ENCODE data around the gene RIPK1.
"Not testable (repeated sequence)": the region's sequence is repeated elsewhere in the genome, so short reads cannot be mapped to it uniquely, and the experiment has no call there.

The RIPK1 gene

GRCh38 chr6:3058957-3059356 is 9.3 kb upstream of the RIPK1 start:
- no CpG with 5 or more reads among the region's 2 CpGs for WGBS (ENCODE audit: extremely low coverage, insufficient coverage, low lambda C conversion rate)
- Histone ChIP-seq H2BK15ac (replicated peaks; ENCODE audit: low read depth) (no peak overlapping the region), H2BK120ac (ENCODE audit: low read depth, low read length) (no peak overlapping the region), H3K4me1 (ENCODE audit: control insufficient read depth, low read depth, low read length) (no peaks in the 10 kb centered on the region), H3K9ac (ENCODE audit: low read length) (no peak overlapping the region), H3K27me3 (ENCODE audit: insufficient read depth, low read length, poor library complexity) (no peaks in the 10 kb centered on the region), H3K79me1 (ENCODE audit: low read length) (no peaks in the 10 kb centered on the region), H3K56ac (ENCODE audit: low read length) (no peak overlapping the region), H4K8ac (ENCODE audit: low read depth, low read length) (no peak overlapping the region), H3K79me2 (ENCODE audit: control insufficient read depth, insufficient read depth, low read length) (no peaks in the 10 kb centered on the region), H3K27ac (ENCODE audit: low read depth, low read length) (no peak overlapping the region), H3K4ac (ENCODE audit: low read depth, low read length) (no peak overlapping the region), H2AK5ac (ENCODE audit: low read length) (no peak overlapping the region), H4K5ac (ENCODE audit: low read length) (no peak overlapping the region), H3K4me3 (ENCODE audit: low read length) (no peak overlapping the region), H2BK5ac (ENCODE audit: low read length) (no peak overlapping the region), H3K18ac (ENCODE audit: low read length) (no peak overlapping the region), H3K23ac (ENCODE audit: low read length) (no peak overlapping the region), H3K4me2 (ENCODE audit: low read length) (no peak overlapping the region), H3K36me3 (ENCODE audit: control insufficient read depth, insufficient read depth, low read length) (no peaks in the 10 kb centered on the region)
- no peak for DNase-seq

- H3K4me2 ChIP-seq (ENCODE audit: low read length); H3K23ac ChIP-seq (ENCODE audit: low read length); H3K4me3 ChIP-seq (ENCODE audit: low read length); H3K27ac ChIP-seq (ENCODE audit: low read depth, low read length); H2AK5ac ChIP-seq (ENCODE audit: low read length); H3K27me3 ChIP-seq (ENCODE audit: insufficient read depth, low read length, poor library complexity); H3K56ac ChIP-seq (ENCODE audit: low read length); H3K79me1 ChIP-seq (ENCODE audit: low read length); H2BK120ac ChIP-seq (ENCODE audit: low read depth, low read length); DNase-seq; H3K79me2 ChIP-seq (ENCODE audit: control insufficient read depth, insufficient read depth, low read length); H4K5ac ChIP-seq (ENCODE audit: low read length); H2BK15ac ChIP-seq (replicated peaks; ENCODE audit: low read depth); H3K36me3 ChIP-seq (ENCODE audit: control insufficient read depth, insufficient read depth, low read length); H2BK5ac ChIP-seq (ENCODE audit: low read length); H3K4ac ChIP-seq (ENCODE audit: low read depth, low read length); H4K8ac ChIP-seq (ENCODE audit: low read depth, low read length); H3K4me1 ChIP-seq (ENCODE audit: control insufficient read depth, low read depth, low read length); H3K18ac ChIP-seq (ENCODE audit: low read length); H3K9ac ChIP-seq (ENCODE audit: low read length): not testable (repeated sequence)
- no CpG with 5 or more reads among the region's 11 CpGs for WGBS (ENCODE audit: extremely low coverage, insufficient coverage, low lambda C conversion rate)
Measured at GRCh38 chr6:3060092-3060491, 8.2 kb upstream of the RIPK1 start.

- Histone ChIP-seq H3K4ac (ENCODE audit: low read depth, low read length) (no peak overlapping the region), H4K8ac (ENCODE audit: low read depth, low read length) (no peak overlapping the region), H3K23ac (ENCODE audit: low read length) (no peak overlapping the region), H3K27me3 (ENCODE audit: insufficient read depth, low read length, poor library complexity) (no peaks in the 10 kb centered on the region), H3K79me1 (ENCODE audit: low read length) (no peaks in the 10 kb centered on the region), H3K9ac (ENCODE audit: low read length) (no peak overlapping the region), H4K5ac (ENCODE audit: low read length) (no peak overlapping the region), H3K4me1 (ENCODE audit: control insufficient read depth, low read depth, low read length) (no peaks in the 10 kb centered on the region), H2BK15ac (replicated peaks; ENCODE audit: low read depth) (no peak overlapping the region), H3K36me3 (ENCODE audit: control insufficient read depth, insufficient read depth, low read length) (no peaks in the 10 kb centered on the region), H3K79me2 (ENCODE audit: control insufficient read depth, insufficient read depth, low read length) (no peaks in the 10 kb centered on the region), H2BK5ac (ENCODE audit: low read length) (no peak overlapping the region), H3K27ac (ENCODE audit: low read depth, low read length) (no peak overlapping the region), H2AK5ac (ENCODE audit: low read length) (no peak overlapping the region), H3K18ac (ENCODE audit: low read length) (no peak overlapping the region), H2BK120ac (ENCODE audit: low read depth, low read length) (no peak overlapping the region), H3K4me3 (ENCODE audit: low read length) (no peak overlapping the region), H3K4me2 (ENCODE audit: low read length) (no peak overlapping the region), H3K56ac (ENCODE audit: low read length) (no peak overlapping the region)
- WGBS (ENCODE audit: extremely low coverage, insufficient coverage, low lambda C conversion rate), result no CpG with 5 or more reads among the region's 5 CpGs
- DNase-seq, result no peak
Measured at GRCh38 chr6:3061501-3061941, 6.8 kb upstream of the RIPK1 start.

- not testable (repeated sequence) for H3K9ac ChIP-seq (ENCODE audit: low read length); H3K4me2 ChIP-seq (ENCODE audit: low read length); DNase-seq; H3K4me1 ChIP-seq (ENCODE audit: control insufficient read depth, low read depth, low read length); H2BK120ac ChIP-seq (ENCODE audit: low read depth, low read length); H3K56ac ChIP-seq (ENCODE audit: low read length); H2BK15ac ChIP-seq (replicated peaks; ENCODE audit: low read depth); H3K27me3 ChIP-seq (ENCODE audit: insufficient read depth, low read length, poor library complexity); H3K23ac ChIP-seq (ENCODE audit: low read length); H2AK5ac ChIP-seq (ENCODE audit: low read length); H3K27ac ChIP-seq (ENCODE audit: low read depth, low read length); H3K79me1 ChIP-seq (ENCODE audit: low read length); H3K4me3 ChIP-seq (ENCODE audit: low read length); H3K4ac ChIP-seq (ENCODE audit: low read depth, low read length); H3K36me3 ChIP-seq (ENCODE audit: control insufficient read depth, insufficient read depth, low read length); H3K79me2 ChIP-seq (ENCODE audit: control insufficient read depth, insufficient read depth, low read length); H4K8ac ChIP-seq (ENCODE audit: low read depth, low read length); H2BK5ac ChIP-seq (ENCODE audit: low read length); H4K5ac ChIP-seq (ENCODE audit: low read length); H3K18ac ChIP-seq (ENCODE audit: low read length)
- WGBS (ENCODE audit: extremely low coverage, insufficient coverage, low lambda C conversion rate), result no CpG with 5 or more reads among the region's 19 CpGs
Measured at GRCh38 chr6:3063340-3063732, 5.0 kb upstream of the RIPK1 start.

GRCh38 chr6:3063733-3064700 is 4.3 kb upstream of the RIPK1 start:
- Histone ChIP-seq H3K27me3 (ENCODE audit: insufficient read depth, low read length, poor library complexity) (no peaks in the 10 kb centered on the region), H2BK120ac (ENCODE audit: low read depth, low read length) (no peak overlapping the region), H3K27ac (ENCODE audit: low read depth, low read length) (no peak overlapping the region), H3K4me3 (ENCODE audit: low read length) (peak overlapping the region; percentile 70), H3K23ac (ENCODE audit: low read length) (no peak overlapping the region), H3K4ac (ENCODE audit: low read depth, low read length) (no peak overlapping the region), H3K4me2 (ENCODE audit: low read length) (peak overlapping the region; percentile 40), H2BK15ac (replicated peaks; ENCODE audit: low read depth) (no peak overlapping the region), H3K79me2 (ENCODE audit: control insufficient read depth, insufficient read depth, low read length) (no peaks in the 10 kb centered on the region), H3K4me1 (ENCODE audit: control insufficient read depth, low read depth, low read length) (no peaks in the 10 kb centered on the region), H4K8ac (ENCODE audit: low read depth, low read length) (no peak overlapping the region), H3K36me3 (ENCODE audit: control insufficient read depth, insufficient read depth, low read length) (no peaks in the 10 kb centered on the region), H3K18ac (ENCODE audit: low read length) (no peak overlapping the region), H3K79me1 (ENCODE audit: low read length) (no peaks in the 10 kb centered on the region), H2AK5ac (ENCODE audit: low read length) (no peak overlapping the region), H3K9ac (ENCODE audit: low read length) (peak overlapping the region; percentile 81), H4K5ac (ENCODE audit: low read length) (no peak overlapping the region), H2BK5ac (ENCODE audit: low read length) (no peak overlapping the region), H3K56ac (ENCODE audit: low read length) (peak overlapping the region; percentile 96)
- no CpG with 5 or more reads among the region's 85 CpGs for WGBS (ENCODE audit: extremely low coverage, insufficient coverage, low lambda C conversion rate)
- peak; percentile 91 for DNase-seq
